Stimulated activated CD4-positive, alpha-beta T cell treated with anti-CD3 and anti-CD28 coated beads, Interleukin-15, amount 100 ng/mL, for 1 hour (primary cell): ENCODE measurements around the gene ACTRT1.

Experiments used
- DNase-seq, 2 donors: peaks; one replicate each; pipeline ENCODE4 v3.0.0-alpha.2; 2020; ENCODE audit warnings: low read depth in 1 of 2, low spot score in 1 of 2

The ACTRT1 gene

DNA sequence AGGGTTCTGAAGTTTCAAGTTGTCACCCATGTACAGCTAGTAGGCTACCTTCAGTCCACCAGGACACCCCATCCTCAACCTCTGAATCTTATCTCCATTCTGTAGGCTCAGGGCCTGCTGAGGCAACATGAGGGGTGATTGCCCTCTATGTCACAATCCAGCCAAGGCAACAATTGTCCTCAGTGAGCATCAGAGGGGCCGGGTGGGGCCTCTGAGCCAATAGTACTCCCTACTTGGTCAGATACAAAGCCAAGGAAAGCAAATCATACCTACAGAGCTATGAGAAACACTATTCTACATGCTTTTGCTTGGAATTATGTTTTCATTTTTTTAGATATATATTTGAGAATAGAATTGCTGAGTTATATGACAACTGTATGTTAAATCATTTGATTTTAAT is at the start of gene ACTRT1:
Gene ACTRT1, minus strand, starts transcription at position 101 of the 400 bp plus-strand sequence. CDS start 197 bp downstream, outside the sequence.
- DNase-seq = no peak

DNA sequence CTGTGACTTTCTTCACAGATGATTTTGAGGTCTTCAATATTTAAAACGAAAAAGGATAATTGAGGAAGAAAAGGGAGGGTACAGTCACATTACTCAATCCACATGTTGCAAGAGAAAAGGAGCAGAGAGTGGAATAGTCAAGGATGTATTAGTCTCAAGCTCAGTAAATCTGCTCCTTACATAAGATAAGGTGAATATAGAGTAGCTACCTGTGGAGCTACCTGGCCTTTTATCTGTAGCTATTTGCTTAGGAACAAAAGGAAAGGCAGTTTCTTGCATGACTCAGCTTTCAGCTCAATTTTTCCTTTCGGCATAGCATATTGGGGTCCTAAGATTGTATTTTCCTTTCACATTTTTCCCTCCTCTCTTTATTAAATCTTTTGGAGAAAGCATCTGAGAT is 26.3 kb upstream of the ACTRT1 start:
- DNase-seq = no peak

DNA sequence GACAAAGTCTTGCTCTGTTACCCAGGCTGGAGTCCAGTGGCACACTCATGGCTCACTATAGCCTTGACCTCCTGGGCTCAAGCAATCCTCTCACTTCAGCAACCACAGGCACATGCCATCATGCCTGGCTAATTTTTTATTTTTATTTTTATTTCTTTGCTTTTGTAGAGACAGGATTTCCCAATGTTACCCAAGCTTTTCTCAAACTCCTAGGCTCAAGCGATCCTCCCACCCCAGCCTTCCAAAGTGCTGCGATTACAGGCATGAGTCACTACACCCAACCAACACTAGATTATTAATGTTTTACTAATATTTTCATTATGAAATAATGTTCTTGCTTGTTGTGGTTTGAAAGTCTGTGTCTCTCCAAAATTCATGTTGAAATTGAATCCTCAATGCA is 5.2 kb upstream of the ACTRT1 start:
- DNase-seq = no peak

DNA sequence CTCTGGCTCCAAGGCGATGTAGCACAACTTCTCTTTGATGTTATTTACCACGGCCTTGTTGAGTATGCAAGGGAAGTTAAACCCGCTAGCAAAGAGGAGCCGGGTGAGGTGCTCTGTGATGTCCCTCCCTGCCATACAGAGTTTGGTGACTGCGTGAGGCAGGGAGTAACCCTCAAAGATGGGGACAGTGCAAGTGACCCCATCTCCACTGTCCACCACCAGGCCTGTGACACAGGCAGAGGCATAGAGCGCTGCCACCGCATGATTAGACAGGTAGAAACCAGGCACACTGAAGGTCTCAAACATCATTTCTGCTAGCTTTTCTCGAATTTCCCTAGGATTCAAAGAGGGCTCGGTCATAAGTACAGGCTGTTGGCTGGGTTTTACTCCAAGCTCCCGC is 677 bp downstream of the ACTRT1 start:
- DNase-seq = no peak

DNA sequence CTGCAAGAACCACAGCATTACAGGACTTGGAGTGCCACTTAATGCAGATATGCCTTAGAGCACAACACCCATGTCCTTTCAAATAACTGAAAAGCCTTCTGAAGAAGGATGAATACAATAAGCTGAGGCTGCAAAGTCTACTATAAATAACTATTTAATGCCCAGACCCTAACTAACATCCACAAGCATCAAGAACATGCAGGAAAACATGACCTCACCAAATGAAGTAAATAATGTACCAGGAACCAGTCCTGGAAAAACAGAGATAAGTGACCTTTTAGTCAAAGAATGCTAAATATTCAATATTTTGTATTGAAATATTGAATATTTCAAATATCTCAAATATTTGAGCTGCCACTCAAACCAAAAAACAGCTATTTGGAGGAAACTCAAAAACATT is 16.9 kb downstream of the ACTRT1 start:
- DNase-seq = no peak

DNA sequence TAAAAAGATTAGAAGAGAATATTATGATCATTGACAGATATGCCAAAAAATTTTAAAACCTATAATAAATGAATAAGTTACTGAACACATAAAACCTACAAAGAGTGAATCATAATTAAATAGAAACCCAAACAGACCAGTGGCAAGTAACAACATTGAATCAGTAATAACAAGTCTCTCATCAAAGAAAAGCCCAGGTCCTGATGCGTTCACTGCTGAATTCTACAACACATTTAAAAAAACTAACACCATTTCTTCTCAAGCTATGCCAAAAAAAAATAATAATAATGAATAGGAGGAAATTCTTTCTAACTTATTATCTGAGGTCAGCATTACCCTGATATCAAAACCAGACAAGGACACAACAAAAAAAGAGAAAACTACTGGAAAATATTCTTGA is 30.6 kb downstream of the ACTRT1 start:
- no peak for DNase-seq

DNA sequence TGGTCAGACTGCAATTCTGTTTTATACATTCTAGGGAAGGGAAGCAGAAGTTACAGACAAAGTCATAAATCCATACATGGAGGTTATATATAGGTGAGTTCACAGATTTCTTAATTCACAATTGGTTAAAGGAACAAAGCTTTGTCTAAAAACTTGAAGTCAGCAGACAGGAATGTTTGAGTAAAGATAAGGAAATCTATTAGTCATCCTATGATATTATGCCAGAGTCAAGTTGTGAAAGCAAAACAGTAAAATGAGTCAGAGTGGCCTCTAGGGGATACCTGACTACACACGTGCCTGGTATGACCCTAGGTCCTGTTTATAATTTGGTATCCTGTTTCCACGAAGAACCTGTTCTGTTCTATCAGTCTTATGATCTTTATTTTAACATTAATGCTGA is 31.5 kb downstream of the ACTRT1 start:
- no peak for DNase-seq

DNA sequence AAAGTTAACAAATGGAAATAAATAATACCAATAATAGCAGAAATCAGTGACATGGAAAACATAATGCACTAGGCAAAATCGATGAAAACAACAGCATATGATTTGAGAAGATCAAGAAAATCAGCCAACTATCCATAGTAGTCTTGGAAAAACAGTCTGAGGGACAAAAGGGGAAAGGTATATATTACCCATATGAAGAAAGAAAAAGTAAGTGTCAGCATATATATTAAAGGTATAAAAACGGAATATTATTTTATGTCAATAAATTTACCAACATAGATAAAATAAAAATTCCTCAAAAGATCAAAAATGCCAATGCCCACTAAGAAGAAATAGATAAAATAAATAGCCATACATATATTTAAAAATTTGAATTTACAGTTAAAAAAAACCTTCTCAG is 33.0 kb downstream of the ACTRT1 start:
- no peak for DNase-seq

DNA sequence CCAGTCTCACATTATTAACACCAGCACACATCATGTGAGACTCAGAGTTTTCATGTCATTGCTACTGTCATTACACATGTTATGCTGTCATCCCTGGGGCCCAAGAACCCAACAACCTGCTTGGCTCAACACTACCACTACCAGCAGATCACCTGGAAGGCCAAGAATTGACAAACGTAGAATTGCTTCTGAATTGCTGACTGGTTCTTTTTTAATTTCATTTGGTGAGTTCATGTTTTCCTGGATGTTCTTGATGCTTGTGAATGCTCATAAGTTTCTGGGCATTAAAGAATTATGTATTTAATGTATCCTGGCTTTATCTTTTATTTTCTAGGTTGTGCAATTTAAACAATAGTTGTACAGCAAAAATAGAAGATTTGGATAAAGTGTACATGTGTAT is 40.2 kb downstream of the ACTRT1 start:
- DNase-seq = no peak

DNA sequence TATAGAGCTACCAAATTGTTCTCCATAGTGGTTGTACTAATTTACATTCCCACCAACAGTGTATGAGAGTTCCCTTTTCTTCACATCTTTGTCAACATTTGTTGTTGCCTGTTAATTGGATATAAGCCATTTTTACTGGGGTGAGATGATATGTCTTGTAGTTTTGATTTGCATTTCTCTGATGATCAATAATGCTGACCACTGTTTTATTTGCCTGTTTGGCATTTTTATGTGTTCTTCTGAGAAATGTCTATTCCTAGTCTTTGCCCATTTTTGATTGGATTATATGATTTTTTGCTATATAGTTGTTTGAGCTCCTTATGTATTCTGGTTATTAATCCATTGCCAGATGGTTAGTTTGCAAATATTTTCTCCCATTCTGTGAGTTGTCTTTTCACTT is 44.3 kb downstream of the ACTRT1 start:
- no peak for DNase-seq
